HG03025 (cell line): Measurements from ENCODE around the gene KCND3.

ENCODE experiments used
- ATAC-seq: cut with Tn5 transposase; IDR thresholded peaks from one replicate; pipeline ENCODE4 v1.9.1; 2021; ENCODE audit warnings: mild to moderate bottlenecking, moderate library complexity; ENCODE audit not compliant: unreplicated experiment, low FRiP score

Gene KCND3

DNA sequence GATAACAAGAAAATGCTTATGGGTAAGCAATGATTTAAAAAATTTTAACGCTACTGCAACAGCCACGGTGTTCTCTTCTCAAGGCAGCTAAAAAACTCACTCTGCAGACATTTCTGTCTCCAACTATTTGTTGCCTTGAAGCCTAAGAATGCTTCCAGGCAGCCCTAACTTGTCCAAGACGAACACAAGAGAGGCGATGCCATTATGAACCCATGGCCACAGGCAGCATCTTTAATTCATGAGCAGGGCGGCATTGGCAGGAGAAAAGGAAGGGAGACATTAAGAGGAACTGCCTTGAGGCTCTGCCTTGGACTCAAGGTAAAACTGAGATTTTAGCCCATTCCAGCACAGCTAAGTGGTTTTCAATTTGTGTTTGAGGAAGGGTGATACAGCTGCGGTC, 67.5 kb downstream of the KCND3 start:
- no peak for ATAC-seq

DNA sequence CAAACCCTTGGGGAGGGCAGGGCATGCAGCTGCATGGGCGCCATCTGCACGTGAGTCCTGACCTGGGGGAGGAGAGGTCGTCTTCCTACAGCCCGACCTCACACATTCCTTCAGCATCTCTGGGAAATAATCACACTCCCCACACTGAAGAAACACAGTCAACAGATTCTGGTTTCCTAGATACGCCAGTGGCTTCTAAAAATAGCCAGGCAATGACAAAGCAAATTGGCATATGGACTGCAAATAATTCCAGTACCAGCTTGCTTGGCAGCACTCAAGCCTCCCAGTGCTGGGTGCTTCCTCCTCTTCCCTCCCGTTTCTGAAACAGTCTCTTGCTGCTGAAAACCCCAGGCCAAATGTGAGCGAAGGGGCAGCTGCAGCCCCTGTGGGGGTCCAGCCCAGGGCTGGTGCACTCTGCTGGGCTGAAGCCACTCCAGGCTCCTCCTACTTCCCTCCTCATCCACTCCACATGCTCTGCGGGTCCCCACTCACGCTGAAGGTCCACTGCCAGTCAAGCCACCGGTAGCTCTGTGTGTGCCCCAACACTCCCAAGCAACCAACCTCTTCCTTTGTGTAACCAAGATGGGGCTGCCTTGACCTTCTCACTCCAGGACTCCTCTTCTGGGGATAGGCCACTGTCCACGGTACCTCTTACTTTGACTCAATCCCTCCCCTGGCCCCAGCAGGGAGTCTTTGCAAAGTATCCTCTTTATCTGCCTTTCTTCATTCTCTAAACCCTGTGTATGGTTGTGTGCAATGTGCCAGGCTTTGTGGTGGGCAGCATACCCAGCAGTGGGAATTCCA, 69.0 kb downstream of the KCND3 start:
- ATAC-seq = no peak

DNA sequence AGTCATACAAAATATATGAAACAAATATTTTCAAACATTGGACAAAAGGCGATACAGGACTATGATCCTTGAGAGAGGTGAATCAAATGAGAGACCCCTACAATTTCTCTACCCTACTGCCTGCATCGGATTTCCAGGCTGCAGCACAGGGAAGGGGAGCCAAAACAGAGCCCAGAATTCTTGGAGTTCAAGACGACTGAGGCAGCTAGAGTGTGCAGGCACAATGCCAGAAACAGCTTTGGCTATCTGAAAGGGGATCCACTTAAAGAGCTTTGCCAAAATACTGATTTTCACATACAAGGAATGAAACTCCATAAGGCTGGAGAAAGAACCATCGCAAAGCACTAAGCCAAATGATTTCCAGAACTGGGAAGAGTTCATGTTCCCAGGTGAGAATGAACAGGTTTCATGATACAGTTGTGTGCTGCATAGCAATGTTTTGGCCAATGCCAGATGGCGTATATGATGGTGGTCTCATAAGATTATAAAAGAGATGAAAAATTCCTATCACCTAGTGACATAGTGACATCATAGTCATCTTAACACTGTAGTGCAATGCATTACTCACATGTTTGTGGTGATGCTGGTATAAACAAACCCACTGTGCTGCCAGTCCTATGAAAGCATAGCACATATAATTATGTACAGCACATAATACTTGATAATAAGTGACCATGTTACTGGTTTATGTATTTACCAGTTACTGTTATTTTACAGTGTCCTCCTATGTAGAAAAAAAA, 77.5 kb downstream of the KCND3 start:
- no peak for ATAC-seq

DNA sequence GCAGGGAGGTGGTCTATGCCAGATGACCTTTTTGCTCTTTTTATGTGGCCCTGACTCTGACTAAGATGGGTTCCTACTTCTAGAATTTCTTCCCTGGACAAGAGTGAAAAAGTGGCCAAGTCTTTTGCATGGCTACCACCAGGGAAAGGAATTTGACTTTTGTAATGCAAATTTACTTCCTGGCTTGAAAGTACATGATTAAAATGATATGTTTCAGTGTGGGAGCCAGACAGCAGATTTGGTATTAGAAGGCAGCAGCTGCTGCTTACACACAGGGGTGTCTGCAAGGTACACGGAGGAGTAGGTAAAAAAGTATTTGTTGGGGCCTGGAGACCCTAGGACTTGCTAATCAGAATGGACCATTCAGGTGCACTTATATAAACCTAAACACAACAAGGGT, 78.4 kb downstream of the KCND3 start:
- no peak for ATAC-seq

DNA sequence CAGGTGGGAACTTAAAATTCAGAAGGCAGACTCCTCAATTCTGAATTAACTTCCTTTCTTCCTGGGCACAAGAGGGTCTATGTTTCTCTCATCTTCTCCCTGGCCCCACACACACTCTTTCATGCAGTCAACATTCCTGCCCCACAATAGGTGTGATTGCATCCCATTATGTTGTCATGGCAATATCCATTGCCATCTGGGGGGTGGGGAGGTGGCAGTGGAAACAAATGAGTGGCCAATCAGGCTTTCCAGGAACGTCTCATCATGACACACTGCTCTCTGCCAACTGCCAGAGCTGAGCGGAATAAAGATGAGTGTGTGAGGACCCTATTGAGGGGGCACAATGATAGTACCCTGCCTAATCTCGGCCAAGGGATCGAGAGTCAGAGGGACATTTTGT, 80.4 kb downstream of the KCND3 start:
- ATAC-seq = no peak

DNA sequence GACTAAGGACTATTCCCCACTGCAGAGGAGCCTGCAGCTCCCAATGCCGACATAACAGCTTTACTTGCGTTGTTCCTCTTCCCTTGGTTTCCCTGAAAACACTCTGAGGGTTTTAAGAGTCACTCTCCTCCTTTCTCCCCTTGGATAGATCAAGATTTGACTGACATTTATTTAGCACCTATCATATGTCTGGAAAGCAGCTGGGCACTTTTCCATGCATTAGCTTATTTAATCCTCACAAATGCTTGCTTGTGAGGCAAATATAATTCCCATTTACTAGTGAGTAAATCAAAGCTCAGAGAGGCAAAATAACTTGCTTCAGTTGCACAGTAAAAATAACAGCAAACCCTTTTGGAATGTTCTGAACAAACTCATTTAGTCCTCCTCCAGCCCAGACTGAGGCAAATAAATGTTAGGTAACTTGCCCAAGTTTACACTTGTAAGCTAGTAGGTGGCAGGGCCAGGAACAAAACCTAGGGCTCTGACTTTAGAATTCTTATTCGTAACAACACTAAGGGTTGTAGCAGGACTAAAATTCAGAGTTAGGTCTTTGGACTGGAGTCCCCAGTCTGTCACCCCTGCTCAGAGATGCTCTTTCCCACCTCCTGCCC, 81.4 kb downstream of the KCND3 start:
- no peak for ATAC-seq

- ATAC-seq = no peak
Measured at GRCh38 chr1:111907321-111907720, 82.1 kb downstream of the KCND3 start.

- no peak for ATAC-seq
Measured at GRCh38 chr1:111906816-111907215, 82.7 kb downstream of the KCND3 start.

DNA sequence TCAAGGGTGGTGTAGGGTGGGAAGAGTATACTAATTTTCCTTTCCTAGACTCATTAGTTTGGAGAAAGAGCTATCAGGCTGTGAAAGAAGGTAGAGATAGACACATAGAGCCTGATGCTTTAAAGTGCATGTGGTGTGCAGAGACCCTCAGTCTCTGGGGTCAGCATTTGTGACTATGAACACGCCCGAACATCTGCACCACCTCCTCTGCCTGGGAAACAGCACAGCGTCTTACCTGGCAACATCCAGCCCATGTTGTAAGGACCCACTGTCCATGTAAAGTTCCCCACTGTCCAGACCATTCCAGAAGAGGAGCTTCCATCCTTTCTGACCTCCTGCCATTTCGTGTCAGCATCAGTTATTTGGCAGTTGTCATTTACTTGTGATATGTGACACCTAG, 83.4 kb downstream of the KCND3 start:
- ATAC-seq = no peak

DNA sequence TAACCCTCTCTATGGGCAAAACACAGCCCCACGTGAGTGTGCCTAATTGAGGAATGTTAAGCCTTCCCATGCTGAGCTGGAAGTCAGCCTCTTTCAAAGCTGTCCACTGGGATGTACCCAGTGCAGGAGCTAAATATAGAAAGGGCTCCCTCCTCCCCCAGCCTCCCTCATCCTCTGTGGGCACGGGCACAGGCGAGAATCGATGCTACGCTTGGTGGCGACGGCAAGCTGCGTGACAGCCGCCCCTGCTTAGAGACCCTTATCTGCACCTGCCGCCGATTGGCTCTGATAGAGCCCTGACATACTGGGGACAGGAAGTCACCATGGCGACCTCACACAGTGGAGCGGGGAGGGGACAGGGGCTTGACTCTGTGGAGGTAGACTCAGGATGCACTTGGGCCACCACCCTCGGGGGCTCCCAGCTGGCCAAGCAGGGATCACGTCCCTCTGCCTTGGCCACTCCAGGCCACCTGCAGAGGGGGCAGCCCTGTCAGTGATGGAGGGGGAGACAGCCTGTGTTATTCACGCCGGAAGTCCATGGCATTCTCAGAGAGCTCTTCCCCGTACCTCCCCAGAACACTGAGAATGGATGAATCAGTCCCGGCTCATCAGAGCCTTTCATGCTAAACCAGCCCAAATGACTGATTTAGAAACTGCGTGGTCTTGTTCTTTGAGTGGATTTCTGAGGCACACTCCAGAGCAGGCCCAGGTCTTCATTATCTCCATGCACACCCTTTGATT, 84.8 kb downstream of the KCND3 start:
- no peak for ATAC-seq

DNA sequence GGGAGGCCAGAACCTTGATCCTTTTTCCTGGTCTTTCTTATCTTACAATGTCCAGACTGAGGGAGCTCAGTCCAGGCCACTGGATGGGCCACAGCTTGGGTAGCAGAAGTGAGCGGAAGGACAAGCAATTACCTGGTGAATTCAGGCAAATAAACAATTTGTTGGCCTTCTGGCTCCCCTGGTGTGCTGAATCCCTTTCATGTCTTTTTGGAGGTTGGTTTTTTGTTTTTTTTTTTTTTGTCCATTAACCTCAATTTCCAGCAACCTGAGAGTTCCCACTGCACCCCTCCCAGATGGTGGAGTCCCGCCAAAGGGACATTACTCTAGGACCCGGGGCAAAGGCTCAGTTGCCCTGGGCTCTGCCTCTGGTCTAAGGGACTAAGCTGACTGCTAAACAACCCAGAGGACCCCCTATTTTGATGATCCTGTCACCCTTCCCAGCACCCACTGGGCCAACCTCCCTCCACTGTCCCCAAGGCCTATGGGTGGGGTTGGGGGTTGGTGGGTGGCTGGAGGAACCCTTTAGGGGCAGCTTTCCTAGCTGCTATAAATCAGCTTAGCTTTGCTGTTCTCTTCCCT, 85.5 kb downstream of the KCND3 start:
- no peak for ATAC-seq

DNA sequence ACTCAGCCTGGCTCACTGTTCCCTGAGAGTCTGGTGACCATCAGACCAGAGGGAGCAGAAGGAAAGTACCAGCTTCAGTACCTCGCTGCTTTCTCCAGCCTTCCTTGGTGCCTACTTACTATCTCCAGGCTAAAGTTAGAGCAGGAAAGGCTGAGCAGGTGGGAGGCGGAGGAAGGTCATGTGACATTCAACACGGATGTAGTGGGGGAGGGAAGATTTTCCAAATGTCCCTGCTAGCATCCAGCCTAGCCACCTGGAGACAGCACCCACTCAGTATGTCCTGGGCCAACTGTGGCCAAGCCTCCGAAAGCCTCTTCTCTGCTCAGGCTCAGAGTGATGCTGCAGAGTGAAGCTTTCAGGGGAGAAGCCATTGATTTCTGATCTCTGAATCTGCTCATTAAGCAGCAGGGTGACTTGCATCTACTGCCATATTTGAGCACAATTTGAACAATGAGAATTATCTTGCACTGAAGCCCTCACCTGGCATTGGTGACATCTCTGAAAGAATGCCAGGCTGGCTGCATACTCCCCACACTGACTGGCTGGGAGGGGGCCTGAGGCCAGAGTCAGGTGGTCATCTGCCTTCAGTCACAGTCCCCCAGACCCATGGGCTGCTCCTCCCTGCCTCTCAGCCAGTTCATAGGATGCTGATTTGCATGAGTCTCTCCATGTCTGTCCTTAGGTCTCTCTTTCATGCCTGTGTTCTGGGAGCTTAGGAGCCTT, 86.2 kb downstream of the KCND3 start:
- ATAC-seq = no peak

DNA sequence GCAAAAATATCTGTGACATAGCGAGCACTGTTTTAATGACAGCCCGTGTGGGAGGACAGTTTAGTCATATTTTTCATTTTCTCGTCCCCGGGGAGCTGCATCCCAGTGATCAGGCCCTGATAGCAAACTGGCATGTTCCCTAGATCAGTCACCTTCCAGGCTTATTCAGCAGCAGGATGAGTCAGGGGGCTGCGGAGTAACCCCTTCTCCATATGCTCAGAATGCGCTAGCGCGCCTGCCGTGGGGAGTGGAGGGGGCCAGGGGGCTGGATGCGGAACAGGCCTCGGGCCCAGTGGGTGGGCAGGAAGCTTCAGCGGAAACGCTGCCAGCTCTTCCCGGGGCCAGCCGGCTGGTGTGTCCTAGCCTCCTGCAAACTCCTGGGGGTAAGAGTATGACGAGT, 94.0 kb downstream of the KCND3 start:
- no peak for ATAC-seq

DNA sequence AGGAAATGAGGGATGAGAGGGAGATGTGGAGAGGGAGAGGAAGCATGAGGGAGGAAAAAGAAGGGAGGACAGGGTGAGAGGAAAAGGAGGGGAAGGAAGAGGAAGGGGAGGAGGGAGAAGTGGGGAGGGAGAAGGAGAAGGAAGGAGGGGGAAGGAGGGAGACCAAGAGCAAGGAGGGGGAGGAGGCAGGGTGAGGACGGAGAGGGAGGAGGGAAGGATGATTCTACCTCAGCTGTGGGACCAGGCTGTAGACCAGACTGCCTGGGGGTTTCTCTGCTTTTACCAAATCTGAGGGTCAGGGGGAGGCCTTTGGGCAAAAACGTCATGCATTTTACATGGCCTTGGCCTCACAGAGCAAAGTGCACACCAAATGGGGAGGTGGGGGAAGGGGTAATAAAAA, 94.5 kb downstream of the KCND3 start:
- no peak for ATAC-seq

GRCh38 chr1:111894497-111894896, 95.0 kb downstream of the KCND3 start:
- no peak for ATAC-seq

DNA sequence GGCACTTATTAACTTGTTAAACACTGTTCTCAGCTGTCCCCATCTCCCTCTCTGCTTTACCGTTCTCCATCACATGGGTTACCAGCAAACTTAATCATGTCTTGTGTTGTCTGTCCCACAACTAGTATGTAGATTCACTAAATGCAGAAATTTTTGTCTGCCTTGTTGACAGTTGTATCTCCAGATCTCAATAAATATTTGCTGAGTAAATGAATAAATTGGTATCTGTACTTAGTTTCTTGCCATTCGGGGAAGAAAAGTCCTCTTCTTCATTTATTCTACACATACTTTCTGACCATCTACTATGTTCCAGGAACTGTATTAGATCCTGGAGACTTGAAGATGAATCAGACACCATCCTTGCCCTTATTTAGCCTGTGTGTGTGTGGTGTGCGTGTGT, 97.9 kb downstream of the KCND3 start:
- no peak for ATAC-seq

DNA sequence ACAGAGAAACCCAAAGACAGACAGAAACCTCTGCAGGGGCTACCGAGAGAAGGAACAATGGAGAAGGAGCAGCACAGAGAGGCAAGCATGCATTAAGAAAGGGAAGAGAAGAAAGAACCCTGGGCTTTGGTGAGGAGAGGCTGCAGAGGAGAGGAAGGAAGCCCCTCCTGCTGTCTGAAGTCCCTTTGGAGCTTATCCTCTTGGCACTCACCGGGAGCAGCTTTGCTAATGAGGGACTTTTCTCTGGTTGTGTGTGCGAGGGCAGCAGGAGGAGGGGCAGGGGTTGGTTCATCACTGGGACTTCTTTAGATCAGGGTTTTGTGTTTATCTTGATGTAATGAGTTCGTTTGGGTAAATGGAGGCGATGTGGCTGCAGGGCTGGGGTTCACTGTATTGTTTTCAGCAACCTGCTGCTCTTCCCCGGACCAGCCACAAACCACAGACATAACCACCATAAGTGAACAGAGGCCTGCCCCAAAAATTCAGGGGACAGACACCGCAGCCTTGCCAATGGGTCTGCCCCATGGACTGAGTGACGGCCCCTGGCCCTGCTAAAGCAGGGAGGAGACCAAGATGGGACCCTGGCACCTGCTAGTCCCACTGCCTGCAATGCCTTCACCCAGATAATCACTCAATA, 100.6 kb downstream of the KCND3 start:
- no peak for ATAC-seq

DNA sequence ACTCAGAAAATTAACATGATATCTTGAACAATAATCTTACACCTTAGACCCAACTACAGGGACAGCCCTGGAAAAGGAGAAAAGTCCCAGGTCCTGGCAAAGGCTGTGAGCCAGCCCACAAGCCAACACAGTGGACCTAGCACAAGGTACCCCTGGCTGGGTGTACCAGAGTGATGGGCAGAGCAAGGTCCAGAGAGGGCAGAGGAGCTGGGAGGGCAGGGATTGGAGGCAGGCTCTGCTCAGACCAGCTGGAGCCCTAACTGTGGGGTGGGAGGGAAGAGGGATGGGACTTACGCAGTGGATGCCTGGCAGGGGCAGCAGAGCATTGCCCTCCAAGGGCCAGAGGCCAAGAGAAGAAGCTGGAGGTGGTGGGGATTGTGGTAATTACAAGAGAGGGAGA, 101.6 kb downstream of the KCND3 start:
- no peak for ATAC-seq

- ATAC-seq = no peak
Measured at GRCh38 chr1:111887385-111887784, 102.1 kb downstream of the KCND3 start.

DNA sequence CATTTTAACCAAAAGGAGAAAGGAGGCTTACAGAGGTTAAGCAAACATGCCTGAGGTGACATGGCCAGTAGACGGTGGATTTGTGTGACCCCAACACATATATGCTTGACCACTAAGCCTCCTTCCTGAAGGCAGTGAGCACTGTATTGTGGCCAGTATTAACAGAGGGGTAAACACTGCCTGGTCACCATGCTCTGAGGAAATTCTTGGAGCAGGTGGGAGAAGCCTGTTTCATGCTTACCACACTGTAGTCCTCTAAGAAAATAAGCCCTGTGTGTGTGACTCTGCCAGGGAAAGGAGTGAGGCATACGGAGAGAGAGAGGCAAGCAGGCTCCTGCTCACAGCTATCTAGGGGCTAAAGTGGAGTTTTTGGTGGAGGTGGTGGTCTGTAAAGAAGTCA, 102.7 kb downstream of the KCND3 start:
- no peak for ATAC-seq
